ENCODE measurements around the gene ATP1B3.
"Not testable (repeated sequence)": the region's sequence is repeated elsewhere in the genome, so short reads cannot be mapped to it uniquely, and the experiment has no call there.

Gene ATP1B3

DNA sequence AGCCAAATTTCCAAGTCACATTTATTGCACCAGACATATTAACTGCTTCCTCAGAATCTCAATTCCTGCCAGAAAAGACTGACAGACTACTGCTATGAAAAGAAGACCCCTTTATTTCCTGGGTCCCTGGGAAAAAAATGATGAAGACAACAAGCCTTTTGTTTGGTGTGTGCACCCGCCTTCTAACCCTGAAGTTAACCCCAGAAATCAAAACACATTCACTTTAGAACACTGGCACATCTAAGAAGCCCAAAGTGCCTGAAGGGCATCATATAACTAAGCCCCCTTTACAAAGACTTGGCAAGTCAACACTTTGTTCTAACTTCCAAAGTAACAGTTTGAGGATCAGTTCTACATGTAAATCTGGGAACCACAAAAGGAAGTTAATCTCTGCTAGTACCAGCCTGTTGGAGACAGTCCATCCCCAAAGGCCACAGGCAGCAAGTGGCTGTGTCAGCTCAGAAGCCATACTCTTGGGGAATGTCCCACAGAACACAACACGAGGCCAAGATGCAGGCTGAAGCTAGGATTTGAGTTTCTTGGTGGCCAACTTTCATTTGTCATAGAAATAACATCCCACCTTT lies 16.3 kb upstream of the ATP1B3 start:
- no peak for DNase-seq (ENCODE audit: low read depth in 2 of 2)

DNA sequence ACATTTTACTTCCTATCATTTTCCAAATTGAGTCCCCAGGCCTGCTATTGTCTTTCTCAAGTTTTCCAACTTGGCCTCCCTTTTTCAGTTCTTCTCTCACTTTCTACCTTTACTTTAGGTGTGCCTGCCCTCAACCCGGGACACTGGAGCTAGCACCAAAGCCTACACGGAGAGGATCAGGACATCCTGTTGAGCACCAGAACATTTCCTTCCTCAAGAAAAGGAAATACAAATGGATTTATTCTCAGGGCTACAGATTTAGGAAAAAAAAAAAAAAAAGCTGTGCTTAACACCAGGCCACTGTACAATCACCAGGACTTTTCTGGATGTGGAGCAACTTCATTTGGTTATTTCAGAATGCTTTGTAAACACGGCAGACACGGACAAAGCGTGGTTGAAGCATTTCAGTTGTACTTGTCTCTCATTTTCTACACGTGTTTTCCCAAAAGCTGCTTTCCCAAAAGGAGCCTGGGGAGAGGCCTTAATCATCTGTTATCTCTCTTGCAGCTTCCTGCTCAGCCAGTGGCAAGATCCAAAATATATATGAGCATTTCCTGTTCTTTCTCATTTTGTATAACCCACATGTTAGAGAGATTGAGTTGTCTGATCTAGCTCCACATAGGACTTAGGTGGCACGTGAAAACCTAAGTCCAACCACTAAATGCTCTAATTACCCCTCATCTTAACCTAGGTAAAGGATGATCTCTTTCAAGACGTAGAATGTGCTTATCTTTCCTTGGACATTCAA lies 15.5 kb upstream of the ATP1B3 start:
- DNase-seq (ENCODE audit: low read depth in 2 of 2) = no peak

DNA sequence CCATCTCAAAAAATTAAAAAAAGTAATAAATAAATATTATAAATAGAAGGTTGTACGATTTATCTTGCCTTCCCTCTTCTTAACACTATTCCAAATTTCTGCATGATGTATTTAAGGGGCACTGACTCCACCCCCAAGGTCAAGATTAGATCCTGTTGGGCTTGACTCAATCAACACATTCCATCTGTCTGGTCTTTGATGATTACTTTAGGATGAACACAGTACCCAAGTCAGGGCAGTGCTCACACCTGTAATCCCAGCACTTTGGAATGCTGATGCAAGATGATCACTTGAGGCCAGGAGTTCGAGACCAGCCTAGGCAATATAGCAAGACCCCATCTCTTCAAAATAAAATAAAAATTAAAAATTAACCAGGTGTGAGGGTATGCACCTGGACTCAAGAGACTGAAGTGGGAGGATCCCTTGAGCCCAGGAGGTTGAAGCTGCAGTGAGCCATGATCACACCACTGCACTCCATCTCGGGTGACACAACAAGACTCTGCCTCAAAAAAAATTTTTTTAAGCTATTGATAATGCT lies 14.1 kb upstream of the ATP1B3 start:
- no peak for DNase-seq (ENCODE audit: low read depth in 2 of 2)

DNA sequence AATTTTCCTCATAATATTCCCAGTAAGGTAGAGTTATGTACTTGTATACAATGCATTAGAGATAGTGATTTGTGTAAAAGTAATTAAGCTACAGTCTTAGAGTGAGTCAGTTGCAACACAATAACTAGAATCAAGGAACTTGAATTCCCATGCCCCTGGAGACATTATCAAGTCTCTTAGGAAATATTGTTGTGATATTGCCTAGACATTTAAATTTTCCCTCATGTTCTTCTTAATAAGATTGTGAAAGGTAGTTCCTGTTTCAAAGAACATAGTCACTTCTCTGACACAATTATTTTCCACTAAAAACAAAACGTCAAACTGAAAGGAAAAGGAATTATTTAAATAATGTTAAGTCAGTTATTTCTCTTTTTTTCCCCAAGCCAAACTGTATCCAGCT lies 13.0 kb upstream of the ATP1B3 start:
- DNase-seq (ENCODE audit: low read depth in 2 of 2) = no peak

DNA sequence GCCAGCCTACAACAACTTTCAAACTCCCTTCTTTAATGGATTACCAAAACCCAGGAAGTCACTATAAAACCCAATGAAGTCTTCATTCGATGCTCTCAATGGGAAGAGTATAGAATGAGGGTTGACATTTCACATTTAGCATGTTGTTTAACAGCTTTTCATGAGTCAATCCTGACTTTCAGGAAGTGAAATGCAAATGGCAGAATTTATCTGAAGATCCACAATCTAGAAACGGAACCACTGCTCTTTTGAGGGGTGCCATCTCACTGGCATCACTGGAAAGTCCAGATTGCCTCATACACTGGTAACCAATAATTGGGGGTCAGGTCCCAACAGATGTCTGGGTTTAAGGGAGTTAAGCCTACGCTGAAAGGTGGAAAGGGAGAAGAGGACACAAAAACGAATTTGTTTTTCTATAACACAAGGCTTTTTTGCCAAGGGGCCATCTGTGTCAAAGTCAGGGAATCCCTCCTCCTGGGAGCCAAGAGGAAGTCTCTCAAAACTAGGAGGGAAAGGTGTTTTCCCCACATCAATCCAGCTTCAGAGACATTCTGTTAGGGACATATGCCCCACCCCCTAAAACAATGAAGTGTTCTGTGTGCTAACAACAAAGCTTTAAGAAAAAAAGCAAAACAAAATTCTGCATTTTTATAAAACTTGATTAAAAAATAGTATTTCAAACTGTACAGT lies 12.0 kb upstream of the ATP1B3 start:
- DNase-seq (ENCODE audit: low read depth in 2 of 2) = no peak

DNA sequence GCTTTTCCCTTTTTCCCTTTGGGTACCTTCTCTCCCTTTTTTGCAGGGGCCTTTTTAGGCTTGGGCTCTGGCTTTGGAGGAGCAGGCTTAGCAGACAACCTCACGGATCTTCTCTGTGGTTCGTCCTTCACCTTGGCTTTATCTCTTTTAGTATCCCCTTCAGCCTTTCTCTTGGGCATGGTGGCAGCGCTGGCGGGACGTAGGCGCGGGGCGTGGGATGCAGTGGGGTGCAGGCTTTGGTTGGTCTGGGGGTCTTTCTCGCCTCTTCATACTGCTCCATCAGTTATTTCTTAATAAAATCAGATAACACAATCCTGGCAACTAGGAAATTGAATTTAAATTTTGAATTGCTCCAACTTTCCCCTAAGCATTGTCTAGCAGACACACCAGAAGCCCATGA lies 11.3 kb upstream of the ATP1B3 start:
- DNase-seq (ENCODE audit: low read depth in 2 of 2) = no peak

DNA sequence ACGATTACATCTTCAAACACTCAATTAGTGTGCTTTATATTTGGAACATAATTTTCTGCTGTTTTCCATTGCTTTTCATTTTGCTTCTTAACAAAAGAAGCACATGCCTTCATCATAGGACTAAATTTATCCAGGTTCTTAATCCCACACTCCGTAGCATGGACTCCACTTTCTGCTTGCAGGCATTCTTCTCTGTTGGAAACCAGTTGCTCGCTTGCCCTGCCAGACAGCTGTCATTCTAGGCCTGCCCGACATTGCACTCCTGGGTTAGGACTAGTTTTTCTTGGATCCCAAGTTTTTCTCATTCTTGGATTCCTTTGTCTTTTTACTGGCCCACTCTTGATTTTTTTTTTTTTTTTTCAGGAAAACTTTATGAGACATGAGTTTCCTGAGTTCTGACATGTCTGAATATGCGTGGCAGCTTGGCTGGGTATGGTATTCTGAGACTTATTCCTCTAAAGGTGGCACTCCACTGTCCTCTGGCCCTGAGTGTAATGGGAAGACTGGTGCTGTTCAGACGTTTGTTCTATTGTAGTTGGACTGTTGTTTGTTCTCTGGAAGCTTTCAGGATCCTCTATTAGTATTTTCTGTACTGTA lies 6.3 kb upstream of the ATP1B3 start:
- no peak for DNase-seq (ENCODE audit: low read depth in 2 of 2)

DNA sequence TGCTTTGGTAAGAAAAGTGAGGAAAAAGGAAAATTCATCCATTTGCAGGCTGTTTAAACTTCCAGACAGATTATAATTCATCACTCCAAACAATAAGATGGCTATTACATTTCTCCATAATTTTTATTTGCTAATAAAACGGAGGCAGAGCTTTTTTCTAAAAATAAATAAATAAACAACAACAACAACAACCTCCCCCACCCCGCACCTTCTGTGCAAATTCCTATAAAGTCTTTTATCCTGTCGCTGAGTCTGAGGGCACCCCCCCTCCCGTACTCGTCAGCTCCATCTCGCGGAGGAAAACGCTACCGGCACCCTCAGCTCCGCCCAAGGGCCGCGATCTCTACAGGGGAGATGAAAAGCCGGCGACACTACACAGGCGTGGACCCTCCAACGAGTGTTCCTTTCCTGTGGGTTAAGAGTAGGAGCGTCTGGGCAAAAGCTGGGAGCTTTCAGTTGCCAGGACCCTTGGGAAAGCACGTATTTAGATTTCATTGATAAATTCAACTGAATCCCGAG lies 1.0 kb upstream of the ATP1B3 start:
- DNase-seq (ENCODE audit: low read depth in 2 of 2) = peak; percentile 67 to 72

DNA sequence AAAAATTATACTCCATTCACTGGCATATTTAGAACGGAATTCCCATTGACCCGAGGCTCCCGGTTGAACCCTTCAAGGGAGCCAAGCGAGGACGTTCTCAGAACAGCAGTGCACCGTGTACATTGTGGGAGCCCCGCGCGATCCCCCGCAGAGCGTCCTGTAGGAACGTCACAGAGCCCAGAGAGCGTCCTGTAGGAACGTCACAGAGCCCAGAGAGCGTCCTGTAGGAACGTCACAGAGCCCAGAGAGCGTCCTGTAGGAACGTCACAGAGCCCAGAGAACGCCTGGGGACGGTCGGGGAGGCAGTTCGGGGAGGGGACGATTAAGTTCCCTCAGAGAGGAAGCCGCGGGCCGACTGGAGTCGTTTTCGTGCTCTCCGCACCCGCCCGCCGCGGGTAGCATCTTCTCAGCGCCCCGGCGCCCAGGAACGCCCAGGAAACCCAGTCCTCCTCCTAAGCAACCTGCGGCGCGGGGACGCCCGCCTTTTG lies 506 bp upstream of the ATP1B3 start:
- peak in 1 of 2 donors; percentile 56 for DNase-seq (ENCODE audit: low read depth in 2 of 2)

DNA sequence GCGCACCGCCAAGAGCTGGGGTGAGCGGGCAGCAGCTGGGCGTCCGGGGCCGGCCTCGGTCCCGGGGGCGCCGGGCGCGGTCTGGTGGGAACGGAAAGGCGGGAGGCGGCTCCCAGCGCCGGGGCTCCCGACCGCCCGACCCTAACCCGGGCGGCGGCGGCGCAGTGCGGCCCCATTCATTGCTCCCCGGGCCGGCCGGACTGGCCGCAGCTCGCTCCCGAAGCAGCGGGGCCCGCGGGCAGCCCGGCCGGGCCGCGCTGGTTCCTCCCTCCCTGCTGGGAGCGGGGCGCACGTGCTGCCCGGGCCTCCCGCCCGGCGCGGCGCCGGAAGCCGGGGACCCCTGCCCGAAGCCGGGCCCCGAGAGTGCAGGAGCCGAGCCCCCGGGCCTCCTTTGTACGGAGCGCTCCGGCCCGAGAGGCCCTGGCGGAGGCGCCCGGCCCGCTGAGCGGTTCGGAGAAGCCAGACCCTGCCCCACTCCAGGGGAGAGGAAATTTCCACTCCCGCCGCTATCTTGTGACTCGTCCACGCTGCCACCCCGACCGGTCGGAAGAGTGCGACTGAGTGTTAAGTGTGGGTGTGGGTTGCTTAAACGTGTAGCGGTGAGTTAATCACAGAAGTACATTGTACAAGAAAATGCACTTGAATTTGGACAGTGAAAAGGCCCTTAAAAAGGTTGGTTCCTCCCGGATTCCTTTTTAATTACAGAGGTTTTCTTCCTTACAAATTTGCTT lies 613 bp downstream of the ATP1B3 start:
- DNase-seq (ENCODE audit: low read depth in 2 of 2) = peak; percentile 35 to 45

DNA sequence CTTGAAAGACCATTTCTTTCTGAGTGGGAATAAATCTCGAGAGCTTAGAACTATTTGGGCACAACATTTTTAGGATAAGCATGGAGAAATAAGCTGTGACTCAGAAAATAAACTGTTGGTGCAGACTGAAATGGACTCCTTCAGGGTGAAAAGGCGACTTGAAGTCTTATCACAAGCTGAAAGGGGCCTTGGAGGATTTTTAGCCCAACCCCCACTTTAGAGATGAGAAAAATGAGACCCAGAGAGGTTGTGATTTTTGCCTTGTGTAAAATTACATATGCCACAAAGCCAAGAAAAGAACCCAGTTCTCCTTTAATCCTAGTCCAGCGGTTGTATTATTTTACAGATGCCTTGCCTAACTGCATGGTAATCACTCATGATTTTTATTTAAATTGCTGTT lies 1.5 kb downstream of the ATP1B3 start:
- DNase-seq (ENCODE audit: low read depth in 2 of 2) = no peak

DNA sequence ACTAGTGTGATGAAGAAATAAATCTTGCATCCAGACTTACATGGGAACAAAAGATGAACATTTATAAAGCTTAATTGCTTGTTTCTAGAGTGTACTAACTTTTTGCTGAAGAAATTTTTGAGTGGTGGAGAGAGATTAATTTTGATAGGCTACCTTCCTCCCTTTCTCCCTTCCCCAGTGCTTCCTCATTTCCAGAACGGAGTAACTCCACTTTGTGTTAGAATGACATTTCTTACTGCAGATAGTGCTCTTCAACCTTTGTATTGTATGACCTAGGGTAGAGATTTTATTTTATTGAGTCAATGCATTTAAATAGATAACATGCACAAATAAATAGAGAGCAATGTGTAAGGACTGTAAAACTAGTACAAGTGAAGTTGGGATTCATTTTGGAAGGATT lies 1.9 kb downstream of the ATP1B3 start:
- DNase-seq (ENCODE audit: low read depth in 2 of 2) = no peak

DNA sequence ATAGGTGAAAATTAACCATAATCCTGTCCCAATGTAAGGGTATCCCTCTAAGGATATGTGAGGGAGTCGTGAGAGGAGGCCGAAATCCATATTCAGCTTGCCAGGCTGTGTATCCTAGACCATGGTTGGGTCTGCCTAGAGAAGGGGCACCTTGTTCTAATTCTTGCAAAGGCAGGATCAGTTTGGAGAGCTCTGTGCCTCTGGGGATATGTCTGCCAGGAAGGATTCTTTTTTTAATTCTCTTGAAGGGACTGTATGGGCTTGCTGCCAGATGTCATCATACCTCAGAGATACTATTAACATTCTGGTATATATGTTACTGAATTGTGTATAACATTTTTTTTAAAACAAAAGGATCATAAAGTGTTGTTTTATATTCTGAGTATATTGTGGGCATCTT lies 2.4 kb downstream of the ATP1B3 start:
- DNase-seq (ENCODE audit: low read depth in 2 of 2) = no peak

DNA sequence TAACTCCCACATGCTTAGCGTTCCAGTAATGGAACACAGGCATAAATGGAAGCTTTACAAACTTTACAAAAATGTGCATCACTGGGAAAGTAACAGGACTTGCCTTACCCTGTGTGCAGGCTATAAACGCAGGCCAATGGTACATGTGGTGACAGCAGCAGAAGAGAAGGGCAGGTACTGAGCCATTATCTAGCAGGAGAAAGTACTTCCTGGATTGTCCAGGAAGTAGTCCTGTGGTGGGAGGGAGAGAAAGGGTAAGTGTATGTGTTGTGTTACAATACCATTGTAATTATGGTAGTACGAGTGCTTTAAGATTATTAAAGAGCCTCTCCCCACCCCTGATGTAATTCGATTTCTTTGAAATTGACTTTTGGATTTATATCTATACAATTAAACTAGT lies 5.3 kb downstream of the ATP1B3 start:
- DNase-seq (ENCODE audit: low read depth in 2 of 2) = no peak

DNA sequence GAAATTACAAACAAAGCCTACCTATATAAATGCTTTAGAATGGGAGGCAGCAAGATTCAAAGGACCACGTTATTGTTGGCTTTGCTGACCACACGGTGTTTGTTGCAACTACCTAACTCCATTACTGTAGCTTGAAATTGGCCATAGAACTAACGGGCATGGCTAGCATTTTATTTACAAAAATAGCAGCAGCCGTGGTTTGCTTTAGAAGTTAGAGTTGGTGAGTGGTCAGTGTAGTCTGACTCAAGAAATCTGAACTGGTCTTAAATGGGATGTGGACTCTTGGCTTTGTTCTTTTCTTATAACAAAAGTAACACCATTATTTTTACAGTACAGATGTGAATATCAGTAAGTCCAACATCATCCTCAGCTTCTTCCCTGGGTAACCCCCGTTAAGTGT lies 10.6 kb downstream of the ATP1B3 start:
- no peak for DNase-seq (ENCODE audit: low read depth in 2 of 2)

DNA sequence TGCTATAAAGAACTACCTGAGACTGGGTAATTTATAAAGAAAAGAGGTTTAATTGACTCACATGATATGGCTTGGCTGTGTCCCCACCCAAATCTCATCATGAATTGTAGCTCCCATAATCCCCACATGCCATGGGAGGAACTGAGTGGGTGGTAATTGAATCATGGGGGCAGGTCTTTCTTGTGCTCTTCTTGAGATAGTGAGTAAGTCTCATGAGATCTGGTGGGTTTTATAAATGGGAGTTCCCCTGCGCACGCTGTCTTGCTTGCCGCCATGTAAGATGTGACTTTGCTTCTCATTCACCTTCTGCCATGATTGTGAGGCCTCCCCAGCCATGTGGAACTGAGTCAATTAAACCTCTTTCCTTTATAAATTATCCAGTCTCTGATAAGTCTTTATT lies 12.1 kb downstream of the ATP1B3 start:
- DNase-seq (ENCODE audit: low read depth in 2 of 2) = not testable (repeated sequence)

DNA sequence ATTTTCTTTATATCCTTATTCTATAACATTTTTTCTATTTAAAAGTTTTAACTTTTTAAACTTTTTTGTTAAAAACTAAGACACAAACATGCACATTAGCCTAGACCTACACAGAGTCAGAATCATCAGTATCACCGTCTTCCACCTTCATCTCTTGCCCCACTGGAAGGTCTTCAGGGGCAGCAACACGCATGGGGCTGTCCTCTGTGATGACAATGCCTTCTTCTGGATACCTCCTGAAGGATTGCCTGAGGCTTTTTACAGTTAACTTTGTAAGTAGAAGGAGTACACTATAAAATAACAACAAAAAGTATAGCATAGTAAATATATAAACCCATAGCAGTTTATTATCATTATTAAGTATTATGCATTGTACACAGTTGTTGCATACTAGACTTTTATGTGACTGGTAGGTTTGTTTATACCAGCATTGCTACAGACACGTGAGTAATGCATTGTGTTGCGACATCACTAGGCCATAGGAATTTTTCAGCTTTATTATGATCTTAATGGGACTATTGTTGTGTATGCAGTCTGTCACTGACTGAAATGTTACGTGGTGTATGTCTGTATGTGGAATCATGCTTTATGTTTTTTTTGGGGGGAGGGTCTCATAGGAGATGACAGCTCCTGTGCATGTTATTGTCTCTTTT lies 18.2 kb downstream of the ATP1B3 start:
- DNase-seq (ENCODE audit: low read depth in 2 of 2) = no peak

DNA sequence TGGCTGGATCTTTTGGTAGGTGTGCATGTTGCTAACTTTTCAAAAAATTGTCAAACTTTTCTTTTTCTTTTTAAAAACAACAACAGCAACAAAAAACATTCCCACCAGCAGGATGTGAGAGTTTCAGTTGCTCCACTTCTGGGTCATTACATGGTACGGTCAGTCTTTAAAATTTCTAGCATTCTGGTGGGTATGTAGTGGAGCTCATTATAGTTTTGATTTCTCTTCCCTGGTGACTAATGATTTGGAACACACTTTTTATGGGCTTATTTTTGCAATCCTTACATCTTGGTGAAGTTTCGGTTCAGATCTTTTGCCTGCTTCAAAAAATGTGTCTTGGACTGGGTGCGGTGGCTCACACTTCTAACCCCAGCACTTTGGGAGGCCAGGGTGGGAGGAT lies 19.3 kb downstream of the ATP1B3 start:
- DNase-seq (ENCODE audit: low read depth in 2 of 2) = no peak

DNA sequence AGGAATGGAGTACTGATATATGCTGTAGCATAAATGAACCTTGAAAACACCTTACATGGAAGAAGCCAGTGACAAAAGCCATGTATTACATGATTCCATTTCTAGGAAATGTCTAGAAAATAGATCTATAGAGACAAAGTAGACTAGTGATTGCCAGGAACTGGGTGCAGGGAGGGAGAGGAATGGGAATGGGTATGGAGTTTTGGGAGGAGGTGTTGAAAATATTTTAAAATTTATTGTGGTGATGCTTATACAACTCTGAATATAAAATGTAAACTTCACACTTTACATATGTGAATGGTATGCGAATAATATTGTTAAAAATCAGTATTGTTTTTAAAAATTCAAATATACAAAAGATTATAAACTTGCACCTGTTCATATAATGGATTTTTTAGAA lies 22.5 kb downstream of the ATP1B3 start:
- no peak for DNase-seq (ENCODE audit: low read depth in 2 of 2)

DNA sequence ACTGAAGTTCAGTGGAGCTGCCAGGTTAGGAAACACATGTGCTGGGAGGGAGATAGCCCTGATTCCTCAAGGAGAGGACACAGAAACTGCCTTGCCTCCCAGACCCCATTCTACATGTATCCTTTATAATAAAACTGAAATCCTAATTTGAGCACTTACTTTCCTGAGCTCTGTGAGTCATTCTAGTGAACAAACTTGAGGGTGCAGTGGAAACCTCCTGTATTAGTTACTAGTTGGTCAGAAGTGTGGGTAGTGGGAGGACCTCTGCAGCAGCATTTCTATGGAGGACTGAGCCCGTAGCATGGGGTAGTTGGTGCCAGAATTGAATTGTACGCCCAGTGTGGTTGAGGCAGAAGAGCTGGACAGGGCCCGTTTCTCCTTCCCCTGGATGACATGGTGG lies 23.9 kb downstream of the ATP1B3 start:
- DNase-seq (ENCODE audit: low read depth in 2 of 2) = no peak

DNA sequence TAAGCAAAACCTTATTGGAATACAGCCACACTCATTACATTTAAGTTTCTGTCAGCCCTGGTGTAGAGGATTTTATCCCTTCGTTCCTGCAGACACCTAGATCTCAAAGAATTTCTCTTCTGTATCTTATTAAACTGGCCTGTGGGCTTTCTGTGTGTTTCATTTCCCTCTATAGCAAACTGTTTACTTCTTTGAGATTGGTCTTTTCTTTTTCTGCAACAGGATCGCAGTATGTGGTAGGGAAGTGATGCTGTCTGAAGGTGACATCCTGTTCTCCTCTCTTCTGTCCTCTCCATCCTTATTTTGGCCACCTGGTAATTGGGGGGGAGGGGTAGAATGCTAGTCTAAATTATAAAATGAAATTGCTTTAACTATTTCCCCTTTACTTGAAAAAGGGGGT lies 25.5 kb downstream of the ATP1B3 start:
- no peak for DNase-seq (ENCODE audit: low read depth in 2 of 2)

Data from stimulated activated CD8-positive, alpha-beta memory T cell treated with anti-CD3 and anti-CD28 coated beads, Interleukin-2, amount 100 ng/mL, for 1 hour (primary cell).